NT2/D1 (cell line): Measurements from ENCODE around the gene SLC39A11.

ENCODE experiments used
- SUZ12 ChIP-seq: IDR thresholded peaks from 2 replicates; pipeline ENCODE4 v1.6.1; 2011; ENCODE audit not compliant: insufficient read length, insufficient read depth; ENCODE audit errors: extremely low read depth
- YY1 ChIP-seq: IDR thresholded peaks from 2 replicates; pipeline ENCODE4 v1.6.1; 2011; ENCODE audit not compliant: insufficient read length, insufficient read depth
- ZNF274 ChIP-seq: IDR thresholded peaks from 2 replicates; pipeline ENCODE4 v1.6.1; 2011; ENCODE audit warnings: mild to moderate bottlenecking, low read depth, low read length

- no peak for TF ChIP-seq YY1
- TF ChIP-seq ZNF274: no peak
- TF ChIP-seq SUZ12: no peak
Observed at GRCh38 chr17:72710834-72711233, 381.7 kb downstream of the SLC39A11 start.
